BE2C (cell line): ENCODE data around the gene THAP2. TPM values are rescaled to one million over a fixed set of nuclear protein-coding genes. Genes with fewer than 3 reads are reported as not detected.

Experiments used
- DNase-seq: peaks from one replicate; pipeline ENCODE4 v3.0.0-alpha.2; 2020
- H3K27me3 ChIP-seq: fragments of 250-450 bp; sonication (Bioruptor Pico); 2 replicates; pipeline ENCODE4 v1.5.1; 2020; ENCODE audit warnings: mild to moderate bottlenecking
- H3K36me3 ChIP-seq: fragments of 250-450 bp; sonication (Bioruptor Pico); 2 replicates; pipeline ENCODE4 v1.5.1; 2020; ENCODE audit warnings: mild to moderate bottlenecking
- H3K4me1 ChIP-seq: fragments of 250-450 bp; sonication (Bioruptor Pico); 2 replicates; pipeline ENCODE4 v1.5.1; 2020
- H3K4me3 ChIP-seq: 2 replicates; pipeline ENCODE4 v1.5.1; 2011; ENCODE audit warnings: low read depth, low read length
- H3K9me3 ChIP-seq: fragments of 250-450 bp; sonication (Bioruptor Pico); 2 replicates; pipeline ENCODE4 v1.5.1; 2020
- polyA plus RNA-seq: library from polyadenylated mRNA; unstranded; fragments of >200 nt; gene quantifications from one replicate; pipeline ENCODE4 v1.2.1, GENCODE V29; 2012; ENCODE audit warnings: low read depth, missing spikeins; ENCODE audit not compliant: insufficient read length, insufficient read depth
- TF ChIP-seq, protein P1 (sequence below): IDR thresholded peaks from 2 replicates; pipeline ENCODE4 v1.5.1; 2012; ENCODE audit warnings: mild to moderate bottlenecking, low read depth, low read length

THAP2 gene
- 3.7 TPM for polyA plus RNA-seq

DNA sequence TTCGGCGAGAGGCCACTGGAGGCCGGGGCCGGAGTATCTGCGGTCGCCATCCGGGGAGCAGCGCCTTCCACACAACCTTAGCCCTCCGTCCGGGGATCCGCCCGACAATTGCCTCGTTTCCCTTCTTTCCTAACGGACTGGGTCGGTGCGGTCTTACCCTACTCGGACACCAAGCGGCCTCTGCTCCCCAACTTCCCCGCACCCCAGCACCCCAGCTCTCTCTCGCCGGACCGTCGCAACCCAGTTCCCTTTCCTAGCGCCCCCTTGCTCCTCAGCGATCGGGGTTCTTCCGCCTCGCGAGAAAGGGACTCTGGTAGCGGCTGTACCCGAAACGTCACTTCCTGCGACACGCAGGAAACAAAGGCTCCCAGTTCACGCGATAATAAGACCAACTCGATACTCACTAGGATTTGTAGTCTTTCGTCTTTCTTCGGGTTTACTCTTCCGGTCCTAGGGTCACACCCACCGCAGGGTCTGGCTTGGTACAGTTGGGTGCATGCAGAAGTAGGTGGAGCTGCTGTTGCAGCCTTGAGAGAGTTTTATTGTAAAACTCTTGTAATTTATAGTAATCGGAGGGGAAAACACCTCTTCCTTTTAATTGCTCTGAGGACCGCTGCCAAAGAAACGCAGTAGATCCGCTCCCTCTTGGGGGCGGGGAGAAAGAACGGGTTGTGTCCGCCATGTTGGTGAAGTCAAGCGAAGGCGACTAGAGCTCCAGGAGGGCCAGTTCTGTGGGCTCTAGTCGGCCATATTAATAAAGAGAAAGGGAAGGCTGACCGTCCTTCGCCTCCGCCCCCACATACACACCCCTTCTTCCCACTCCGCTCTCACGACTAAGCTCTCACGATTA is at the start of gene THAP2, which contains the start of gene ZFC3H1:
Gene THAP2 (plus strand): TSS at position 741 of the 850 bp plus-strand sequence. CDS start 209 bp downstream, outside the sequence.
Gene ZFC3H1 (minus strand): TSS at position 288 of the 850 bp plus-strand sequence. CDS start 238 bp downstream, at position 50.
- TF ChIP-seq, protein P1, sequence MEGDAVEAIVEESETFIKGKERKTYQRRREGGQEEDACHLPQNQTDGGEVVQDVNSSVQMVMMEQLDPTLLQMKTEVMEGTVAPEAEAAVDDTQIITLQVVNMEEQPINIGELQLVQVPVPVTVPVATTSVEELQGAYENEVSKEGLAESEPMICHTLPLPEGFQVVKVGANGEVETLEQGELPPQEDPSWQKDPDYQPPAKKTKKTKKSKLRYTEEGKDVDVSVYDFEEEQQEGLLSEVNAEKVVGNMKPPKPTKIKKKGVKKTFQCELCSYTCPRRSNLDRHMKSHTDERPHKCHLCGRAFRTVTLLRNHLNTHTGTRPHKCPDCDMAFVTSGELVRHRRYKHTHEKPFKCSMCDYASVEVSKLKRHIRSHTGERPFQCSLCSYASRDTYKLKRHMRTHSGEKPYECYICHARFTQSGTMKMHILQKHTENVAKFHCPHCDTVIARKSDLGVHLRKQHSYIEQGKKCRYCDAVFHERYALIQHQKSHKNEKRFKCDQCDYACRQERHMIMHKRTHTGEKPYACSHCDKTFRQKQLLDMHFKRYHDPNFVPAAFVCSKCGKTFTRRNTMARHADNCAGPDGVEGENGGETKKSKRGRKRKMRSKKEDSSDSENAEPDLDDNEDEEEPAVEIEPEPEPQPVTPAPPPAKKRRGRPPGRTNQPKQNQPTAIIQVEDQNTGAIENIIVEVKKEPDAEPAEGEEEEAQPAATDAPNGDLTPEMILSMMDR = peak; percentile 41
- peak; percentile 93 for DNase-seq
- peaks cover 5% of the 10 kb centered on the region for H3K36me3 ChIP-seq
- H3K4me1 ChIP-seq = peaks cover 2% of the 10 kb centered on the region; the same call in 1 of the 2 replicates
- no peaks in the 10 kb centered on the region for H3K27me3 ChIP-seq
- no peaks in the 10 kb centered on the region for H3K9me3 ChIP-seq
- peak within 1 kb of the TSS; percentile 96 for H3K4me3 ChIP-seq

DNA sequence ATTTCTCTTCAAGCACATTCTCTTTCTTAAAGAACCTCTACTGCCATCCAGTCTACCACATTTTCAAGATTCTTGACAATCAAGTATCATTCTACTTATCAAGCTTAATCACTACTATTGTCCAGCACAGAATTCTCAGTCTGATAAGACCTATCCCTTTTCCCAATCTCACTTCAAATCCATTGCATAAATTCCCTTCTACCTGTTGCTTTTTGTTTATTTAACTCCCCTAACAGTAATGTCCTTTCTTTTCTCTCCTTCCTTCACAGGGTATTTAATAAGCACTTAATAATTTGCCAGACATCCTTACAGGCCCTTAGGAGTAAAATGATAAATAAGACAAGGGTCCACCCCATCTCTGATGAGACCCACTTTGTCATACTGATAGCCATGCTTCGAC is 42.2 kb upstream of the THAP2 start:
- TF ChIP-seq, protein P1 = no peak

DNA sequence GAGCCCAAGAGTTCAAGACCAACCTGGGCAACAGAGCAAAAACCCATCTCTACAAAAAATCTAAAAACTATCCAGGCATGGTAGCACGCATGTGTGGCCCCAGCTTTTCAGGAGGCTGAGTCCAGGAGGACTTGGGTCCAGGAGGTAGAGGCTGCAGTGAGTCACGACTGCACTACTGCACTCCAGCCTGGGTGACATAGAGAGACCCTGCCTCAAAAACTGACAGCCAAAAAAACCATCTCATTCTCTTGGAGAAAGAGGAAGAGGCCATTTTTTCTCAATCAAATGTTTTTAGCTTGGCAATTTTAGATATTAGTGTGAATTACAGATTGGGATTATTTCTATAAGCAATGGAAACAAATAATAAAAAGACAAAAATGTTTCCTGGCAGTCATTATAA is 38.6 kb upstream of the THAP2 start:
- H3K36me3 ChIP-seq = peaks cover 96% of the 10 kb centered on the region
- TF ChIP-seq, protein P1 = no peak

More for the DNA sequence above, 42.2 kb upstream of the THAP2 start:
- H3K27me3 ChIP-seq = no peaks in the 10 kb centered on the region
- no peaks in the 10 kb centered on the region; the same call in 1 of the 2 replicates for H3K4me1 ChIP-seq
- no peak overlapping the region for H3K4me3 ChIP-seq
- no peak for DNase-seq
- peaks cover 95% of the 10 kb centered on the region for H3K36me3 ChIP-seq
- no peaks in the 10 kb centered on the region for H3K9me3 ChIP-seq

DNA sequence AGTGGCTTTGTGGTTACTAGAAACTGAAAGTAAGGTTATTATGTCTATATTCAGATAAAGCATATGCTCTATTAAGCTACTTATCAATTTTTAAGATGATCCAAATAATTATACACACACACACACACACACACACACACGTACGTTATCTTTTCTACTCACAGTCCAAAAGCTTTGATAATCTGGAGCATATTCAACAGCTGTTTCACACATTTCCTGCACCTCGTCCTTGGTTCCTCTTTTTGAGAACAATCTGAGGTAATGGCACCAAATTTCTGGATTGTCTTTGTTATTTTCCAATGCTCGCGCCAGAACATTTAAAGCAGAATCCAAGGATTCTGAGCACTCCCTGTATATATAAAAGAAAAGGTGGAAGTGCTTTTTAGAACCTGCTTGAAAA is 38.0 kb upstream of the THAP2 start:
- peaks cover 10% of the 10 kb centered on the region; the same call in 1 of the 2 replicates for H3K4me1 ChIP-seq
- no peak for DNase-seq
- peaks cover 96% of the 10 kb centered on the region for H3K36me3 ChIP-seq
- H3K27me3 ChIP-seq = no peaks in the 10 kb centered on the region
- TF ChIP-seq, protein P1 = no peak
- no peaks in the 10 kb centered on the region for H3K9me3 ChIP-seq
- H3K4me3 ChIP-seq = no peak overlapping the region

More for the DNA sequence above, 38.6 kb upstream of the THAP2 start:
- Histone ChIP-seq H3K27me3 (no peaks in the 10 kb centered on the region), H3K4me3 (no peak overlapping the region), H3K9me3 (no peaks in the 10 kb centered on the region), H3K4me1 (peaks cover 10% of the 10 kb centered on the region; the same call in 1 of the 2 replicates)
- no peak for DNase-seq

DNA sequence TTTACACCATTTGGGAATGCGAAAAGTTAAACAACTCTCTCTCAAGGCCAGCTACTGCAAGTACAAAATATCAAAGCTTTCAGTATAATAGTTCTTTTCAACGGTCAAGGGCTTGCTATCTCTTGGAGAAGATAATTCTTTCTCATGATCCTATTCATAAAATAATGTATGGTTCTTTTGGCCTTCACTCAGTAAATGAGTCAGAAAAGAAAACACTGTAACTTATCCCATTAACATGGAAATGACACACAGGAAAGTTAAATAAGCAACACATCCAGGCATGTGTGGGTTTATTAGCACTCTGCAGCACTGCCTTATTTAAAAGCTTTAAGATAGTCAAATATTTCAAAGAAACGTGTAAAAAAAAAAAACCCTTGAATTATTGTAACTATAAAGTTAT is 37.3 kb upstream of the THAP2 start:
- Histone ChIP-seq H3K27me3 (no peaks in the 10 kb centered on the region), H3K36me3 (peaks cover 95% of the 10 kb centered on the region), H3K4me3 (no peak overlapping the region), H3K4me1 (peaks cover 10% of the 10 kb centered on the region; the same call in 1 of the 2 replicates), H3K9me3 (no peaks in the 10 kb centered on the region)
- TF ChIP-seq, protein P1 = no peak
- DNase-seq = no peak
